NCI-H510A (cell line): ENCODE results near the gene IFI44.
A peak's percentile ranks its signal among the peaks of the same experiment; 100 is the strongest.

Experiments
- DNase-seq: peaks from one replicate; lab custom pipeline; 2025; lab: John Stamatoyannopoulos, UW

IFI44 gene

GRCh38 chr1:78649628-78650027 lies at the start of gene IFI44:
Gene IFI44 (plus strand): TSS chr1:78649831. CDS start chr1:78650196, 365 bp downstream.
- no peak for DNase-seq

- no peak for DNase-seq
These were observed 48.6 kb upstream of the IFI44 start for GRCh38 chr1:78601068-78601467.

- no peak for DNase-seq
These were observed 46.4 kb upstream of the IFI44 start for GRCh38 chr1:78603206-78603605.

- no peak for DNase-seq
These were observed 45.0 kb upstream of the IFI44 start for GRCh38 chr1:78604643-78605042.

GRCh38 chr1:78606274-78606673 lies 43.4 kb upstream of the IFI44 start:
- DNase-seq = no peak

GRCh38 chr1:78607334-78607927 lies 42.2 kb upstream of the IFI44 start:
- DNase-seq = no peak

- DNase-seq = peak; percentile 7
These were observed 41.7 kb upstream of the IFI44 start for GRCh38 chr1:78607944-78608343.

- peak; percentile 80 for DNase-seq
These were observed 32.0 kb upstream of the IFI44 start for GRCh38 chr1:78617615-78618026.

GRCh38 chr1:78619032-78619431 lies 30.6 kb upstream of the IFI44 start:
- DNase-seq = no peak

- no peak for DNase-seq
These were observed 30.2 kb upstream of the IFI44 start for GRCh38 chr1:78619446-78619802.

GRCh38 chr1:78619803-78620579 lies 29.6 kb upstream of the IFI44 start, which contains the start of gene IFI44L:
Gene IFI44L (plus strand): TSS chr1:78620448. CDS start chr1:78627916, 7,468 bp downstream.
- DNase-seq = no peak

GRCh38 chr1:78620666-78621065 lies 29.0 kb upstream of the IFI44 start:
- DNase-seq = no peak

GRCh38 chr1:78622548-78622947 lies 27.1 kb upstream of the IFI44 start:
- DNase-seq = no peak

GRCh38 chr1:78624035-78624434 lies 25.6 kb upstream of the IFI44 start:
- DNase-seq = no peak

- DNase-seq = no peak
These were observed 22.3 kb upstream of the IFI44 start for GRCh38 chr1:78627321-78627720.

- DNase-seq = no peak
These were observed 19.0 kb upstream of the IFI44 start for GRCh38 chr1:78630600-78630999.

- DNase-seq = no peak
These were observed 16.4 kb upstream of the IFI44 start for GRCh38 chr1:78633209-78633608.

GRCh38 chr1:78640462-78640861 lies 9.2 kb upstream of the IFI44 start:
- no peak for DNase-seq

- no peak for DNase-seq
These were observed 8.1 kb upstream of the IFI44 start for GRCh38 chr1:78641558-78641957.

- DNase-seq = no peak
These were observed 3.9 kb upstream of the IFI44 start for GRCh38 chr1:78645723-78646122.

- DNase-seq = no peak
These were observed 2.4 kb upstream of the IFI44 start for GRCh38 chr1:78647238-78647637.

- DNase-seq = no peak
These were observed 556 bp downstream of the IFI44 start for GRCh38 chr1:78650114-78650660.

GRCh38 chr1:78651241-78651640 lies 1.6 kb downstream of the IFI44 start:
- no peak for DNase-seq
